Activated naive CD4-positive, alpha-beta T cell treated with anti-CD3 and anti-CD28 coated beads, Interleukin-2, amount 50 U/mL, for 24 hours (primary cell): Measurements from ENCODE around the gene LY86.

Experiments
- H3K27ac Mint-ChIP-seq: one replicate; pipeline ENCODE4 v1.8.0; 2021; ENCODE audit warnings: mild to moderate bottlenecking, mixed read lengths
- H3K27me3 Mint-ChIP-seq: one replicate; pipeline ENCODE4 v1.8.0; 2021; ENCODE audit warnings: mixed read lengths
- H3K36me3 Mint-ChIP-seq: one replicate; pipeline ENCODE4 v1.8.0; 2021; ENCODE audit warnings: mixed read lengths
- H3K4me1 Mint-ChIP-seq: one replicate; pipeline ENCODE4 v1.8.0; 2021; ENCODE audit warnings: mixed read lengths
- H3K4me3 Mint-ChIP-seq: one replicate; pipeline ENCODE4 v1.8.0; 2021; ENCODE audit warnings: mild to moderate bottlenecking, mixed read lengths
- H3K9me3 Mint-ChIP-seq: one replicate; pipeline ENCODE4 v1.8.0; 2021; ENCODE audit warnings: mixed read lengths

The LY86 gene

GRCh38 chr6:6565069-6565468, 23.5 kb upstream of the LY86 start:
- no peaks in the 10 kb centered on the region for H3K9me3 Mint-ChIP-seq
- H3K4me3 Mint-ChIP-seq = no peak overlapping the region
- peaks cover 20% of the 10 kb centered on the region for H3K4me1 Mint-ChIP-seq
- H3K36me3 Mint-ChIP-seq = no peaks in the 10 kb centered on the region
- no peaks in the 10 kb centered on the region for H3K27me3 Mint-ChIP-seq
- no peak overlapping the region for H3K27ac Mint-ChIP-seq

DNA sequence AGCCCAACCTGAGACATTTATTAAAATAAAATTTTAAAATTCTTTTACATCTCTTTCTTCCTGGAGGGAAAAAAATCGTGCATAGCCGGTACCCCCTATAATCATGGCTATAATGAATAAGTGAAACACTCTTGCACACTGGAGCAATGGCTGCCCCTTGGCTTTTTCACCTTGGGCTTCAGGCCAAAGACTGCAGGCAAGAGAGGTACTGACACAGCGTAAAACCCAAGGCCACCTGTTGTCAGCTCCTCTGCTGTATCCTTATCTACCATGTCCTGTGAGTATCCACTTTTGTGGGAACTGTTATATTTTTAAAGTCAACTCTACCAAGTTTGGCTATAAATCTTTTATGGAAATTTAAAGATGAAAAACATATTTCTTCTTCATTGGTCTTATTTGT, 23.0 kb upstream of the LY86 start:
- Mint-ChIP-seq H3K36me3 (no peaks in the 10 kb centered on the region), H3K9me3 (no peaks in the 10 kb centered on the region), H3K4me3 (no peak overlapping the region), H3K4me1 (peaks cover 16% of the 10 kb centered on the region), H3K27me3 (no peaks in the 10 kb centered on the region), H3K27ac (no peak overlapping the region)

DNA sequence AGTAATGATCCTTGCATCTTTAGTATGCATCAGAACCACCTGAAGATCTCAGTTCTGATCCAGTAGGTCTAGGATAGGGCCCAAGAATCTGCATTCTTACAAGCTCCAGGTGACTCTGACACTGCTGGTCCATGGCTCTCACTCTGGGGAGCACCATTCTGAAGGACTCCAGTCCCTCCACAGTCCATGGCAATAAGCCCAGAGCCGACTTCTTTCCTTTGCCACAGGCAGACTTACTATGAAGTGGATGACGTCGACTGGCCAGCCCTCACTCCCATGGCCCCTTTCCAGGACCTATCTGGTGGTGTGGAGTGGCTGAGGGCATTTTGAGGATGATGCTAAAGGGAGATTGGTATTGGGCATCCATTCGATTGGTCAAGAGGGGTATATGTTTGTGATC, 21.8 kb upstream of the LY86 start:
- peaks cover 12% of the 10 kb centered on the region for H3K4me1 Mint-ChIP-seq

GRCh38 chr6:6569096-6569810, 19.3 kb upstream of the LY86 start:
- Mint-ChIP-seq H3K27ac (no peak overlapping the region), H3K9me3 (peaks cover 13% of the 10 kb centered on the region), H3K4me1 (peaks cover 5% of the 10 kb centered on the region), H3K36me3 (peaks cover 4% of the 10 kb centered on the region), H3K4me3 (no peak overlapping the region), H3K27me3 (no peaks in the 10 kb centered on the region)

More for the DNA sequence above, 21.8 kb upstream of the LY86 start:
- Mint-ChIP-seq H3K9me3 (no peaks in the 10 kb centered on the region), H3K27ac (no peak overlapping the region), H3K36me3 (no peaks in the 10 kb centered on the region), H3K4me3 (no peak overlapping the region), H3K27me3 (no peaks in the 10 kb centered on the region)

GRCh38 chr6:6569811-6570164, 18.7 kb upstream of the LY86 start:
- peaks cover 4% of the 10 kb centered on the region for H3K36me3 Mint-ChIP-seq
- no peaks in the 10 kb centered on the region for H3K4me1 Mint-ChIP-seq
- H3K9me3 Mint-ChIP-seq = peaks cover 19% of the 10 kb centered on the region
- no peak overlapping the region for H3K4me3 Mint-ChIP-seq
- no peaks in the 10 kb centered on the region for H3K27me3 Mint-ChIP-seq
- H3K27ac Mint-ChIP-seq = no peak overlapping the region

- no peak overlapping the region for H3K4me3 Mint-ChIP-seq
- peaks cover 4% of the 10 kb centered on the region for H3K36me3 Mint-ChIP-seq
- H3K27ac Mint-ChIP-seq = no peak overlapping the region
- no peaks in the 10 kb centered on the region for H3K4me1 Mint-ChIP-seq
- H3K27me3 Mint-ChIP-seq = no peaks in the 10 kb centered on the region
- peaks cover 19% of the 10 kb centered on the region for H3K9me3 Mint-ChIP-seq
These were observed 17.4 kb upstream of the LY86 start for GRCh38 chr6:6570929-6571671.

DNA sequence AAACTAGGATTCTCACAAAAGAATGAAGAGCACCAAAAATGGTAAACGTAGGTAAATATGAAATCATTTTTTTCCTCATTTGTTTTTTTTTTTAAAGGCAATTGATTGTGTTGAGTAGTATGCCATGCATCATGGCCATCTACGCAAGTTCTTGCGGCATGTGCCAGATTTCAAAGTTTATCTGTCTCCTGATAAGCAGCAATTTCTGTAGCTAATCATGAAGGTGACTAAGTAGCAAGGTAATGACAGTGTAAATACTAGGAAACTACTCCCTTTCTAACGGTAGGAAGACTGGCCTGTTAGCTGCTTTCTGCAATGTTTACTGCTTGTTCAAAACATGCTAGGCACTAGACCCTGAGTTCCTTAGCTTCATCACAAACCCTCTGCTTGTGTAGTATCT, 13.4 kb upstream of the LY86 start:
- peaks cover 11% of the 10 kb centered on the region for H3K36me3 Mint-ChIP-seq
- H3K9me3 Mint-ChIP-seq = peaks cover 19% of the 10 kb centered on the region
- peaks cover 13% of the 10 kb centered on the region for H3K4me1 Mint-ChIP-seq
- no peak overlapping the region for H3K4me3 Mint-ChIP-seq
- no peak overlapping the region for H3K27ac Mint-ChIP-seq
- H3K27me3 Mint-ChIP-seq = no peaks in the 10 kb centered on the region

DNA sequence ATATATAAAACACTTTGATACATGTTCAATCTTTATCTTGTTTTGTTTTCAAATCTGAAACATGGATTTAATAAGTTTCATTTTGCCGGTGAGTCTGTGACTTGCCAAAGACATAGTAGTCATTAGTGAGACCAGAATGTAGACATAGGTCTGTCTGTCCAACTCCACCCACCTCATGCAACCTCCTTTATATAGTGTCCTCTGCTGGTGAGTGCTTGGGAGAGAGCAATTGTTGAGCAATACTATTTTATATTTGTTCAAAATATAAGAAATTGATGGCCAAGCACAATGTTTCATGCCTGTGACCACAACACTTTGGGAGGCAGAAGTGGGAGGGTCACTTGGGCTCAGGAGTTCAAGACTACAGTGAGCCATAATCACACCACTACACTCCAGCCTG, 10.8 kb upstream of the LY86 start:
- H3K27ac Mint-ChIP-seq = no peak overlapping the region

GRCh38 chr6:6579281-6579680, 9.2 kb upstream of the LY86 start:
- Mint-ChIP-seq H3K27me3 (no peaks in the 10 kb centered on the region), H3K36me3 (peaks cover 7% of the 10 kb centered on the region), H3K9me3 (peaks cover 5% of the 10 kb centered on the region), H3K4me1 (peaks cover 41% of the 10 kb centered on the region), H3K4me3 (no peak overlapping the region), H3K27ac (peak overlapping the region; percentile 63)

More for the DNA sequence above, 10.8 kb upstream of the LY86 start:
- Mint-ChIP-seq H3K36me3 (peaks cover 11% of the 10 kb centered on the region), H3K4me1 (peaks cover 31% of the 10 kb centered on the region), H3K9me3 (peaks cover 19% of the 10 kb centered on the region), H3K4me3 (no peak overlapping the region), H3K27me3 (no peaks in the 10 kb centered on the region)

- peaks cover 7% of the 10 kb centered on the region for H3K36me3 Mint-ChIP-seq
- no peaks in the 10 kb centered on the region for H3K9me3 Mint-ChIP-seq
- peak overlapping the region; percentile 15 for H3K4me3 Mint-ChIP-seq
- peak overlapping the region; percentile 57 for H3K27ac Mint-ChIP-seq
- H3K27me3 Mint-ChIP-seq = no peaks in the 10 kb centered on the region
- peaks cover 50% of the 10 kb centered on the region for H3K4me1 Mint-ChIP-seq
These were observed 8.2 kb upstream of the LY86 start for GRCh38 chr6:6580225-6580856.

- peak overlapping the region; percentile 70 for H3K27ac Mint-ChIP-seq
- H3K9me3 Mint-ChIP-seq = no peaks in the 10 kb centered on the region
- no peaks in the 10 kb centered on the region for H3K27me3 Mint-ChIP-seq
- H3K4me3 Mint-ChIP-seq = no peak overlapping the region
- peaks cover 50% of the 10 kb centered on the region for H3K4me1 Mint-ChIP-seq
- H3K36me3 Mint-ChIP-seq = peaks cover 7% of the 10 kb centered on the region
These were observed 7.5 kb upstream of the LY86 start for GRCh38 chr6:6581054-6581453.

- Mint-ChIP-seq H3K4me1 (peaks cover 55% of the 10 kb centered on the region), H3K9me3 (no peaks in the 10 kb centered on the region), H3K27ac (no peak overlapping the region), H3K4me3 (no peak overlapping the region), H3K27me3 (no peaks in the 10 kb centered on the region), H3K36me3 (peaks cover 7% of the 10 kb centered on the region)
These were observed 6.4 kb upstream of the LY86 start for GRCh38 chr6:6582131-6582530.

DNA sequence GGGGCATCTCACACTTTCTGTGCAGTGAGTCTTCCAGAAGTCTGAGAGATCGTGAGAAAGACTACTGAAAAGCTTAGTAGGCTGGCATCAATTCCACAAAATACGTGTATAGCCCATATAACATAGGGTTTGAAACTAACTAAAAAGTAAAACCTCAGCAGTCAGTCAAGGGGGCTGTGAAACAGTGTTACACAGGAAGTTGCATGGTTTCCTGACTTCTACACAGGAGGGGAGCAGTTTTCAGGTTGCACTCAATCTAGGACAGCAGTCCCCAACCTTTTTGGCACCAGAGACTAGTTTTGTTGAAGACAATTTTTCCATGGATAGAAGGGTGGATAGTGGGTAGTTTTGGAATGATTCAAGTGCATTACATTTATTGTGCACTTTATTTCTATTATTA, 4.7 kb upstream of the LY86 start:
- Mint-ChIP-seq H3K9me3 (no peaks in the 10 kb centered on the region), H3K27me3 (no peaks in the 10 kb centered on the region), H3K36me3 (peaks cover 7% of the 10 kb centered on the region), H3K4me3 (no peak overlapping the region), H3K27ac (peak overlapping the region; percentile 66), H3K4me1 (peaks cover 71% of the 10 kb centered on the region)

- H3K36me3 Mint-ChIP-seq = peaks cover 4% of the 10 kb centered on the region
- H3K4me1 Mint-ChIP-seq = peaks cover 71% of the 10 kb centered on the region
- no peak overlapping the region for H3K27ac Mint-ChIP-seq
These were observed 4.1 kb upstream of the LY86 start for GRCh38 chr6:6584310-6585002.

GRCh38 chr6:6585003-6585311, 3.6 kb upstream of the LY86 start:
- peaks cover 69% of the 10 kb centered on the region for H3K4me1 Mint-ChIP-seq
- no peaks in the 10 kb centered on the region for H3K36me3 Mint-ChIP-seq
- no peak overlapping the region for H3K4me3 Mint-ChIP-seq
- no peaks in the 10 kb centered on the region for H3K27me3 Mint-ChIP-seq
- H3K27ac Mint-ChIP-seq = no peak overlapping the region
- no peaks in the 10 kb centered on the region for H3K9me3 Mint-ChIP-seq

More at GRCh38 chr6:6584310-6585002, 4.1 kb upstream of the LY86 start:
- H3K4me3 Mint-ChIP-seq = no peak overlapping the region
- H3K27me3 Mint-ChIP-seq = no peaks in the 10 kb centered on the region
- no peaks in the 10 kb centered on the region for H3K9me3 Mint-ChIP-seq

GRCh38 chr6:6586167-6586566, 2.4 kb upstream of the LY86 start:
- Mint-ChIP-seq H3K9me3 (no peaks in the 10 kb centered on the region), H3K27ac (no peak overlapping the region), H3K27me3 (no peaks in the 10 kb centered on the region), H3K4me3 (no peak overlapping the region), H3K36me3 (no peaks in the 10 kb centered on the region), H3K4me1 (peaks cover 66% of the 10 kb centered on the region)
